GM18951 (cell line): Measurements from ENCODE around the gene ATN1.
"Not testable (repeated sequence)": the region's sequence is repeated elsewhere in the genome, so short reads cannot be mapped to it uniquely, and the experiment has no call there.

Experiments
- POLR2A ChIP-seq: IDR thresholded peaks from 4 replicates; pipeline ENCODE4 v1.6.1; 2011; ENCODE audit warnings: mild to moderate bottlenecking; ENCODE audit not compliant: insufficient read length, insufficient read depth; ENCODE audit errors: extremely low read depth
- in situ Hi-C: fragments of 300-500 bp; cut with MboI; formaldehyde crosslinking; loops from one replicate; pipeline ENCODE4 v1.12.0; 2022; ENCODE audit warnings: low sequenced_read_pairs, mixed read lengths, inconsistent platforms; ENCODE audit not compliant: unreplicated experiment

Gene ATN1

GRCh38 chr12:6927379-6928021 is at the start of gene ATN1:
Gene ATN1 (plus strand): TSS chr12:6927959. CDS start chr12:6934002, 6,043 bp downstream.
- in situ Hi-C loops = no loop called here
- peak; percentile 50 for TF ChIP-seq POLR2A

GRCh38 chr12:6879824-6880223 is 47.9 kb upstream of the ATN1 start:
- in situ Hi-C loops = not testable (repeated sequence)

- TF ChIP-seq POLR2A = no peak
- in situ Hi-C loops = no loop called here
Measured at GRCh38 chr12:6883252-6883651, 44.5 kb upstream of the ATN1 start.

GRCh38 chr12:6883683-6884082 is 44.1 kb upstream of the ATN1 start:
- in situ Hi-C loops = no loop called here
- TF ChIP-seq POLR2A = no peak

GRCh38 chr12:6884539-6884938 is 43.2 kb upstream of the ATN1 start:
- no peak for TF ChIP-seq POLR2A
- in situ Hi-C loops = no loop called here

- in situ Hi-C loops = not testable (repeated sequence)
Measured at GRCh38 chr12:6886206-6886999, 41.4 kb upstream of the ATN1 start.

GRCh38 chr12:6887460-6887859 is 40.3 kb upstream of the ATN1 start:
- in situ Hi-C loops = no loop called here
- no peak for TF ChIP-seq POLR2A

GRCh38 chr12:6888360-6888759 is 39.4 kb upstream of the ATN1 start:
- in situ Hi-C loops = no loop called here
- TF ChIP-seq POLR2A = no peak

GRCh38 chr12:6888794-6889193 is 39.0 kb upstream of the ATN1 start:
- in situ Hi-C loops = not testable (repeated sequence)

- in situ Hi-C loops = not testable (repeated sequence)
Measured at GRCh38 chr12:6889775-6890573, 37.8 kb upstream of the ATN1 start.

GRCh38 chr12:6890789-6891645 is 36.7 kb upstream of the ATN1 start:
- in situ Hi-C loops = no loop called here
- TF ChIP-seq POLR2A = peak; percentile 71

GRCh38 chr12:6891646-6892001 is 36.1 kb upstream of the ATN1 start:
- TF ChIP-seq POLR2A = no peak
- in situ Hi-C loops = no loop called here

GRCh38 chr12:6892683-6893082 is 35.1 kb upstream of the ATN1 start:
- in situ Hi-C loops = not testable (repeated sequence)
